HCT116 (cell line): ENCODE data around the gene SLC47A1. TPM values are rescaled to one million over a fixed set of nuclear protein-coding genes. Genes with fewer than 3 reads are reported as not detected.
"Not testable (repeated sequence)": the region's sequence is repeated elsewhere in the genome, so short reads cannot be mapped to it uniquely, and the experiment has no call there.

Experiments used
- ATAC-seq: fragments of 200-7000 bp; cut with Tn5 transposase; 2 replicates; pipeline ENCODE4 v1.9.1; 2020; ENCODE audit warnings: mild to moderate bottlenecking, moderate library complexity
- BruUV-seq: library from RNA; stranded (reverse); fragments of 400-500 nt; replicated peaks from 2 replicates; lab custom pipeline; 2021; lab: Mats Ljungman, UMichigan
- CTCF ChIA-PET: fragments of 300-600 bp; sonication (Branson Sonifier 250); formaldehyde crosslinking; loops from one replicate; lab custom pipeline; 2021; ENCODE audit warnings: antibody characterized with exemption; lab: Charles Lee
- POLR2A ChIA-PET: fragments of 300-600, 350-600 bp; sonication (Branson Sonifier 250); formaldehyde crosslinking; loops from one replicate; lab custom pipeline; 2021; ENCODE audit warnings: antibody characterized with exemption; lab: Charles Lee
- RAD21 ChIA-PET, 2 experiments: fragments of 300-600 bp; sonication (Branson Sonifier 250); formaldehyde crosslinking; loops; one replicate each; lab custom pipeline; 2023; ENCODE audit warnings: low total read pairs in 2 of 2; ENCODE audit not compliant: uncharacterized antibody in 2 of 2, unreplicated experiment in 2 of 2, low non-redundant PET in 1 of 2; lab: Charles Lee
- DNase-seq: peaks from one replicate; pipeline ENCODE4 v3.0.0-alpha.2; 2010; ENCODE audit warnings: low read depth, low spot score
- H2AFZ ChIP-seq: fragments of 200-600 bp; shearing (Covaris generic), sonication (generic); 2 replicates; pipeline ENCODE4 v1.6.1; 2017; ENCODE audit warnings: low read depth, mixed run types, mixed read lengths, antibody characterized with exemption, low read length; ENCODE audit not compliant: poor library complexity, severe bottlenecking
- H3K27ac ChIP-seq: 2 replicates; pipeline ENCODE4 v1.5.1; 2012; ENCODE audit warnings: low read depth, low read length
- H3K27me3 ChIP-seq: fragments of 200-600 bp; sonication (generic); 2 replicates; pipeline ENCODE4 v1.6.1; 2016; ENCODE audit warnings: mixed run types, low read length, mixed read lengths; ENCODE audit not compliant: insufficient read depth
- H3K36me3 ChIP-seq, 2 experiments: fragments of 200-500 bp in 1 of 2; fragments of 200-600 bp in 1 of 2; sonication (Bioruptor generic) in 1 of 2; sonication (generic) in 1 of 2; 2 replicates each; pipeline versions ENCODE4 v1.5.1 to v1.6.1; 2014 to 2016; ENCODE audit warnings: low read length in 2 of 2, inconsistent platforms in 1 of 2, mixed read lengths in 1 of 2, mixed run types in 1 of 2; ENCODE audit not compliant: insufficient read depth in 2 of 2, control insufficient read depth in 1 of 2
- H3K4me1 ChIP-seq, 2 experiments: fragments of 200-600 bp in 1 of 2; sonication (generic) in 1 of 2; 2 replicates each; pipeline versions ENCODE4 v1.5.1 to v1.6.1; 2012 to 2017; ENCODE audit warnings: low read length in 2 of 2, inconsistent platforms in 1 of 2, mild to moderate bottlenecking in 1 of 2, mixed read lengths in 1 of 2, mixed run types in 1 of 2, moderate library complexity in 1 of 2; ENCODE audit not compliant: insufficient read depth in 2 of 2, control insufficient read depth in 1 of 2
- H3K4me2 ChIP-seq: fragments of 200-600 bp; sonication (generic); 2 replicates; pipeline ENCODE4 v1.6.1; 2017; ENCODE audit warnings: mixed run types, low read length, mixed read lengths
- H3K4me3 ChIP-seq, 2 experiments: fragments of 200-600 bp in 1 of 2; sonication (generic) in 1 of 2; replicated peaks in 1 of 2; 2 replicates each; pipeline ENCODE4 v1.5.1; 2011 to 2016; ENCODE audit warnings: low read length in 2 of 2, control low read depth in 1 of 2, low read depth in 1 of 2, mild to moderate bottlenecking in 1 of 2, mixed read lengths in 1 of 2, mixed run types in 1 of 2
- H3K79me2 ChIP-seq: fragments of 200-600 bp; sonication (generic); 2 replicates; pipeline ENCODE4 v1.6.1; 2017; ENCODE audit warnings: mild to moderate bottlenecking, mixed run types, low read length, moderate library complexity, mixed read lengths; ENCODE audit not compliant: insufficient read depth
- H3K9ac ChIP-seq: fragments of 200-600 bp; sonication (generic); 2 replicates; pipeline ENCODE4 v1.6.1; 2016; ENCODE audit warnings: low read length, mixed read lengths
- H3K9me2 ChIP-seq: fragments of 200-600 bp; sonication (generic), shearing (Covaris generic); 2 replicates; pipeline ENCODE4 v1.6.1; 2017; ENCODE audit warnings: mixed run types, mild to moderate bottlenecking, moderate library complexity; ENCODE audit not compliant: insufficient read depth
- H3K9me3 ChIP-seq, 2 experiments: fragments of 200-500 bp in 1 of 2; fragments of 200-600 bp in 1 of 2; sonication (Bioruptor generic) in 1 of 2; sonication (generic) in 1 of 2; 2 replicates each; pipeline ENCODE4 v1.6.1; 2014 to 2017; ENCODE audit warnings: low read length in 2 of 2, mixed read lengths in 2 of 2, inconsistent platforms in 1 of 2, low read depth in 1 of 2, mild to moderate bottlenecking in 1 of 2, mixed run types in 1 of 2, moderate library complexity in 1 of 2; ENCODE audit not compliant: control insufficient read depth in 1 of 2, insufficient read depth in 1 of 2
- H4K20me1 ChIP-seq: fragments of 200-600 bp; sonication (generic), shearing (Covaris generic); 2 replicates; pipeline ENCODE4 v1.6.1; 2017; ENCODE audit warnings: mixed run types, mild to moderate bottlenecking, moderate library complexity; ENCODE audit not compliant: insufficient read depth
- ATF3 ChIP-seq: IDR thresholded peaks from 2 replicates; pipeline ENCODE4 v1.6.1; 2012
- CBX3 ChIP-seq: IDR thresholded peaks from 2 replicates; pipeline ENCODE4 v1.6.1; 2012; ENCODE audit warnings: low read depth
- EGR1 ChIP-seq: IDR thresholded peaks from 2 replicates; pipeline ENCODE4 v1.6.1; 2012; ENCODE audit warnings: low read depth
- ELF1 ChIP-seq: IDR thresholded peaks from 2 replicates; pipeline ENCODE4 v1.6.1; 2012; ENCODE audit warnings: low read depth, borderline replicate concordance
- EZH2 ChIP-seq: fragments of 200-600 bp; sonication (generic); IDR thresholded peaks from 2 replicates; pipeline ENCODE4 v1.6.1; 2017; ENCODE audit warnings: antibody characterized with exemption, mixed run types
- EZH2phosphoT487 ChIP-seq: fragments of 200-600 bp; IDR thresholded peaks from 2 replicates; pipeline ENCODE4 v1.6.1; 2018; ENCODE audit warnings: antibody characterized with exemption, borderline replicate concordance
- FOSL1 ChIP-seq: IDR thresholded peaks from 2 replicates; pipeline ENCODE4 v1.6.1; 2012; ENCODE audit warnings: low read depth
- JUND ChIP-seq: IDR thresholded peaks from 2 replicates; pipeline ENCODE4 v1.6.1; 2012
- POLR2A ChIP-seq: IDR thresholded peaks from 2 replicates; pipeline ENCODE4 v1.7.0; 2011; ENCODE audit warnings: borderline replicate concordance; ENCODE audit not compliant: insufficient read depth, insufficient read length; ENCODE audit errors: extremely low read depth
- POLR2AphosphoS5 ChIP-seq: IDR thresholded peaks from 2 replicates; pipeline ENCODE4 v1.6.1; 2011; ENCODE audit warnings: mild to moderate bottlenecking, low read depth, low read length, moderate library complexity
- REST ChIP-seq: IDR thresholded peaks from 2 replicates; pipeline ENCODE4 v1.6.1; 2012; ENCODE audit warnings: low read depth
- SIN3A ChIP-seq: IDR thresholded peaks from 2 replicates; pipeline ENCODE4 v1.6.1; 2012; ENCODE audit warnings: low read depth
- SRF ChIP-seq: IDR thresholded peaks from 2 replicates; pipeline ENCODE4 v1.6.1; 2012; ENCODE audit warnings: low read depth
- TCF7L2 ChIP-seq: IDR thresholded peaks from 2 replicates; pipeline ENCODE4 v1.7.0; 2011; ENCODE audit warnings: borderline replicate concordance, inconsistent platforms; ENCODE audit not compliant: insufficient read depth, insufficient read length; ENCODE audit errors: extremely low read depth
- ZBTB33 ChIP-seq: IDR thresholded peaks from 2 replicates; pipeline ENCODE4 v1.6.1; 2011; ENCODE audit warnings: mild to moderate bottlenecking, low read length, moderate library complexity; ENCODE audit not compliant: insufficient replicate concordance; ENCODE audit errors: extremely low read depth
- ZFX ChIP-seq: fragments of 450-650 bp; IDR thresholded peaks from 2 replicates; pipeline ENCODE4 v1.6.1; 2017
- intact Hi-C: fragments of 100-400 bp; cut with micrococcal nuclease; formaldehyde crosslinking; loops from 2 replicates; pipeline ENCODE4 v1.10.0; 2022
- total RNA-seq: library from RNA; stranded (reverse); gene quantifications from one replicate; pipeline ENCODE4 v1.2.1, GENCODE V29; 2021; ENCODE audit not compliant: unreplicated experiment

The SLC47A1 gene
- total RNA-seq, 1 experiment from 2014 or later, result 0.17 TPM

DNA sequence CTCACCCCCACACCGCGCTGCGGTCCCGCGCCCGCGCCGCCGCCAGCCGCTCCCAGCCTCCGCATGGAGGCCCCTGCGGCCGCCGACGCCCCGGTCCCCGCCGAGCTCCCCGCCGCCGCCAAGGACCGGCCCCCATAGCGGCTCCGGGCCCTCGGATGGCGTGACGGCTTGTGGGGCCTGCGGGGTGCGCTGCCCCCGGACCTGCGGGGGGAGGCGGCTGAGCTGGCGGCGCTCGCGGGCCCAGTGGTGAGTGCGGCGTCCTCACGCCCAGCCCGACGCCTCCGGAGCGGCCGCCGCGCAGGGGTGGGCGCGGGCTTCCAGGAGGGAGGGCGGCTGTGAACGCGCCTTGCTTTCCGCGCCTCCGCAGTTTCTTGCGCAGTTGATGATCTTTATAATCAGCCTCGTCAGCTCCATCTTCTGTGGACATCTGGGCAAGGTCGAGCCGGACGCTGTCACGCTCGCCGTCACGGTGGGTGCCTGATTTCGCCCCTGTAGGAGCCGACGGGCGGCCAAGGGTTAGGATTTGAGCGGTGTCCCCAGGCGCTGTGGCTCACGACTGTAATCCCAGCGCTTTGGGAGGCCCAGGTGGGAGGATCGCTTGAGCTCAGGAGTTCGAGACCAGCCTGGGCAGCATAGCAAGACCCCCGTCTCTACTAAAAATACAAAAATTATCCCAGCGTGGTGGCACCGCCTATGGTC, 46.4 kb downstream of the SLC47A1 start:
- no peaks in the 10 kb centered on the region for H3K9me3 ChIP-seq
- H3K4me3 ChIP-seq, result no peak overlapping the region
- no peaks in the 10 kb centered on the region for H3K4me1 ChIP-seq
- H3K9ac ChIP-seq, result no peak overlapping the region
- no TSS peak for BruUV-seq
- no peaks in the 10 kb centered on the region for H3K9me2 ChIP-seq
- no peak for DNase-seq
- intact Hi-C loops, result no loop called here
- H3K36me3 ChIP-seq, result no peaks in the 10 kb centered on the region
- ATAC-seq, result no peak
- H3K79me2 ChIP-seq, result no peaks in the 10 kb centered on the region
- CTCF ChIA-PET, result no interaction called here
- H3K27ac ChIP-seq, result no peak overlapping the region
- RAD21 ChIA-PET, result no interaction called here
- H3K4me2 ChIP-seq, result no peak overlapping the region
- TF ChIP-seq POLR2A (no peak), EZH2phosphoT487 (no peak), POLR2AphosphoS5 (no peak), CBX3 (no peak), EGR1 (no peak), JUND (no peak), ZFX (no peak), EZH2 (no peak), FOSL1 (no peak), REST (no peak), ATF3 (no peak), SIN3A (no peak), ZBTB33 (no peak), TCF7L2 (no peak), ELF1 (no peak), SRF (no peak)
- H3K27me3 ChIP-seq, result no peaks in the 10 kb centered on the region
- no peak overlapping the region for H2AFZ ChIP-seq
- POLR2A ChIA-PET, result no interaction called here
- H4K20me1 ChIP-seq, result no peaks in the 10 kb centered on the region

GRCh38 chr17:19580566-19580920, 46.9 kb downstream of the SLC47A1 start:
- POLR2A ChIA-PET, H3K79me2 ChIP-seq, RAD21 ChIA-PET: not testable (repeated sequence)

More at GRCh38 chr17:19580566-19580920, 46.9 kb downstream of the SLC47A1 start:
- H2AFZ ChIP-seq, CTCF ChIA-PET, intact Hi-C loops, H3K9me3 ChIP-seq, H3K4me2 ChIP-seq, H3K4me3 ChIP-seq, H3K36me3 ChIP-seq, DNase-seq, H3K27ac ChIP-seq, H3K27me3 ChIP-seq, BruUV-seq, H4K20me1 ChIP-seq, ATAC-seq, H3K9me2 ChIP-seq, H3K9ac ChIP-seq, H3K4me1 ChIP-seq: not testable (repeated sequence)
